GM18868 (cell line): ENCODE data around the gene KRTAP10-11.
"Not testable (repeated sequence)": the region's sequence is repeated elsewhere in the genome, so short reads cannot be mapped to it uniquely, and the experiment has no call there.

Experiments
- ATAC-seq: cut with Tn5 transposase; IDR thresholded peaks from one replicate; pipeline ENCODE4 v1.9.1; 2021; ENCODE audit warnings: mild to moderate bottlenecking, moderate library complexity; ENCODE audit not compliant: unreplicated experiment

KRTAP10-11 gene

DNA sequence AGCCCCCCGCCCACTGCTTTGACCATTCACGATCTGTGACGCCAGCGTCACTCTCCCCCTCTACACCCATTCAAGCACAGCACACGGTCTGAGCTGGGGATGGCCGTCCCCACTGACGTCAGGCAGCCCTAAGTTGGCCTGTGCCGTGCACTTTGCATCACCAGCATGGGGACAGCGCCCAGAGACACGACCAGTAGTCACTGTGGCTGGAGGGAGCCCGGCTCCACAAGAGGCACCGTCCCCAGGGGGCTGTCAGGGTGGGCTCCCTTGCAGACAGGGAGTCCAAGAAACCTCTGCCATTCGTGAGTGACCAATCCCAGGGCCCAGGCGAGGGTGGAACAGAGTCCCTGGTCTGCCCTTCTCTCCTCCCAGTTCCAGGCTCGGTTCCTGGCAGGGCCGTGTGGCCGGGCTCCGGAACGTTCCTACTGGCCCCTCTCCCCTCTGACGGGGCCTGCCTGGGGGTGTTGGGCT, 32.0 kb upstream of the KRTAP10-11 start:
- no peak for ATAC-seq

DNA sequence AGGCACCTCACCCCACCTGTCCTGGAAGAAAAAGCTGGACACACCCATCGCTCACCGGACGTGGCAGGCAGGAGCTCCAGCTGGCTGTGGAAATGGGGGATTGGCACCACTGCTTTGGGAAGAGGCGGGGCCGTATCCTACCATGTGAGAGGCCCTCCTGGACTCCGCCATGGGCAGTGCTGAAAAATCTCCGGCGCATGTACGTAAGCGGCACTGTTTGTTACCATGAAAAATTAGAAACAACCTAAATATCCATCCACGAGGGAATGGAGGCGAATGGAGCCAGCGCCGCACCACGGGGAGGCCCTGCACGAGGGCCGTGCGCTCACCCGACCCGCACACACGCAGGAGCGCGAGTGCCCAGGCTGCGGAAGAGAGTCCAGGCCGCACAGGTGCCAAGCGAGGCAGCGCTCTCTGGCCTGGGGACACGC, 31.2 kb upstream of the KRTAP10-11 start:
- ATAC-seq: no peak

GRCh38 chr21:44615466-44615865, 30.7 kb upstream of the KRTAP10-11 start:
- ATAC-seq: no peak

DNA sequence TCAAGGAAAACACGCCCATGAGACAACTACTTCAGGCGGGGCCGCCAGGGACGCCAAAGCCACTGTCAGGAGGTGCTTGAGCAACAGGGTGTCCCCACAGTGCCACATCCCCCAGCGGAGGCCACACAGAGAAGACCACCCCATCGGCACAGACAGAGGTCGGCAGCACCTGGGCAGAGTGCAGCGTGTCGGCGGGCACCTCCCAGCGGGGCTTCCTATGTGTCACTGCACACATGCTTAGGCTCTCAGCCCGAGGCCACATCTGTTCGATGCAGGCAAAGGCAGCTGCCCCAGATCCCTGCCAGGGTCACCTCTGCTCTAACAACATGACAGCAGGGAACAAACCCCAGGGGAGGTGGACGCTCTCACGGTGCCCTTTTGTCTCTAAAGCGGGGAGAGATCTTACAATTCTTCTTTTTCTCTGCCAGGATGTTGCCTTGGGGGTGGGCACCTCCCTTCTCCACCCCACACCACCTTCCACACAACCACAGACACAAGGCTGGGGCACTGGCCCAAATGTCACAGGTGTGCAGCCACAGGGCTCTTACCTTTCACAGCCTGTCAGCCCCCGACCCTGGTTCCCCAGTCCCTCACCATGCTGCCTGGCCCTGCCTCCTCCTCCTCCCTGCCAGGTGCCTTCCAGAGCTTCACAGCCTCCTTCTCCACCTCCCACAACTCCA, 30.2 kb upstream of the KRTAP10-11 start:
- no peak for ATAC-seq

GRCh38 chr21:44616591-44616926, 29.7 kb upstream of the KRTAP10-11 start:
- ATAC-seq: no peak

- no peak for ATAC-seq
These were observed 29.1 kb upstream of the KRTAP10-11 start for GRCh38 chr21:44617071-44617501.

DNA sequence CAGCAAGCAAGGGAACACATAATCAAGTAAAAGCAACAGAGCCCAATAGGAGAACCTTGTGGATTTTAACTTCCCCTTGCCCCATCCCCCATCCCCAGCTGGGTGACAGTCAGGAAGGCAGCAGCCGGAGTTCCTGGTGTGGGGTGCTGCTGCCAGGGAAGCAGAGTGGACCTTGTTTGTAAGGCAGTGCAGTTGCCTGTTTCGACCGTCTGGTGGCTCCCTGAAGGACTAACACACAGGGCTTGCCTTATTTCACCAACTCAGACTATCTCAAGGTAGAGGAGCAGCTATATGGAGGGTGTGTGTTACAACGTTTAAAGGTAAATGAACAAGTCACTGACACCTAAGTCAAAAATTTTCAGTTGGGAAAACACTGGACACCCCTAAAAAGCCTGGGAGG, 27.7 kb upstream of the KRTAP10-11 start:
- ATAC-seq: no peak

GRCh38 chr21:44618909-44619308, 27.3 kb upstream of the KRTAP10-11 start:
- no peak for ATAC-seq

- no peak for ATAC-seq
These were observed 26.3 kb upstream of the KRTAP10-11 start for GRCh38 chr21:44619886-44620285.

DNA sequence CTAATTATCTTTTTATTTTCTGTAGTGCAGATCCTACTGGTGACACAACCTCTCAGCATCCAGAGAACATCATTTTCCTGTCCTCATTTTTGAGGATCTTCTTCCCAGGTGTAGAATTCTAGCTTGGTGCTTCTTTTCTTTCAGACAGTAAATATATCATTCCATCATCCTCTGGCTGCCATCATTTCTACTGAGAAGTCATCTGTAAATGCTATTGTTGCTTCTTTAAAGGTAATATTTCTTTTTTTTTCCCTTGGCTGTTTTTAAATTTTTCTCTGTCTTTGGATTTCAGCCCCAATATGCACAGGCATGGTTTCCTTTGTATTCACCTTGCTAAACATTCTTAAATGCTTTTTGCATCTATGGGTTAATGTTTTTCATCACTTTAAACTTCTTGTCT, 22.6 kb upstream of the KRTAP10-11 start:
- ATAC-seq: no peak

GRCh38 chr21:44625756-44626155, 20.5 kb upstream of the KRTAP10-11 start:
- no peak for ATAC-seq

GRCh38 chr21:44626262-44626661, 20.0 kb upstream of the KRTAP10-11 start:
- no peak for ATAC-seq

DNA sequence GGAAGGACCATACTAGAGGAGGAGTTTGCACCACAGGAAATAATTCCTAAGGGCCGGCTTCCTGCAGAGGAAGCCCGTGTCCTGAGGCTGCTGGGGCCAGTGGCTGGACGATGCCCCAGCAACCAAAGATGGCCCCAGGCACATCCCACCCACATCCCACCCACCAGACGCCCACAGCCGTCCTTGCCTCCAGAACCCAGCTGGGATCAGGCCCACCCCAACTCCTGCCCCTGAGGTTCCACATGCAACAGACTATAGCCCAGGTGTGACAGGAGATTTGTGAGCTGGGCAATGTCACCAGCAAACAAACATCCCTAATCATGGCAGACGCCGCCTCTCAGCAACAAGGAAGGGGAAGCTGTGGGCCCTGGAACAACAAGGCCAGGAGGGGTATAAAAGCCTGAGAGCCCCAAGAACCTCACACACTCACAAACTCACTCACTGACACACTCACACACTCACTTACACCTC, 19.5 kb upstream of the KRTAP10-11 start, which contains the start of gene KRTAP10-9:
Gene KRTAP10-9 (plus strand): TSS at position 421 of the 471 bp plus-strand sequence. CDS start 79 bp downstream, outside the sequence.
- no peak for ATAC-seq

DNA sequence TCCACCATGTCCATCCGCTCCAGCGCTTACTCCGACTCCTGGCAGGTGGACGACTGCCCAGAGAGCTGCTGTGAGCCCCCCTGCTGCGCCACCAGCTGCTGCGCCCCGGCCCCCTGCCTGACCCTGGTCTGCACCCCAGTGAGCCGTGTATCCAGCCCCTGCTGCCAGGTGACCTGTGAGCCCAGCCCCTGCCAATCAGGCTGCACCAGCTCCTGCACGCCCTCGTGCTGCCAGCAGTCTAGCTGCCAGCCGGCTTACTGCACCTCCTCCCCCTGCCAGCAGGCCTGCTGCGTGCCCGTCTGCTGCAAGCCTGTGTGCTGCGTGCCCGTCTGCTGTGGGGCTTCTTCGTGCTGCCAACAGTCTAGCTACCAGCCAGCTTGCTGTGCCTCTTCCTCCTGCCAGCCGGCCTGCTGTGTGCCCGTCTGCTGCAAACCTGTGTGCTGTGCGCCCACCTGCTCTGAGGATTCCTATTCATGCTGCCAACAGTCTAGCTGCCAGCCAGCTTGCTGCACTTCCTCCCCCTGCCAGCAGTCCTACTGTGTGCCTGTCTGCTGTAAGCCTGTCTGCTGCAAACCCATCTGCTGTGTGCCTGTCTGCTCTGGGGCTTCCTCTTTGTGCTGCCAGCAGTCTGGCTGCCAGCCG, 18.9 kb upstream of the KRTAP10-11 start:
- not testable (repeated sequence) for ATAC-seq

- ATAC-seq: not testable (repeated sequence)
These were observed 18.4 kb upstream of the KRTAP10-11 start for GRCh38 chr21:44627831-44628233.

- no peak for ATAC-seq
These were observed 17.4 kb upstream of the KRTAP10-11 start for GRCh38 chr21:44628707-44629391.

DNA sequence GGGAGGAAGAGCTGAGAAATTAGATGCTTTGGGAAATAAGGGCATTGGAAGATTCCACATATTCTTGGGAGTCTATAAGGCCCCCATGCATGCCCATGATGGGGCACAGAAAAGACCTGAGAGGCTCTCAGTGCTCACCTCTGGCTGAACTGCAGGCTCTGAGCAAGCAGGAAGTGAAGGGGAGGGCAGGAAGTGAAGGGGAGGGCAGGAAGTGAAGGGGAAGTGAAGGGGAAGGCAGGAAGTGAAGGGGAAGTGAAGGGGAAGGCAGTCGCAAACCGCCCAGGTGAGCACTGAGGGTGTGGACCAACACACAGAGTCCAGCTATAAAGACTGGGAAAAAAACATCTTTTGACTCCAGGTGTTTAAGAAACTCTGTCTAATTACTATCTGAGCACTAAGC, 15.8 kb upstream of the KRTAP10-11 start:
- no peak for ATAC-seq

DNA sequence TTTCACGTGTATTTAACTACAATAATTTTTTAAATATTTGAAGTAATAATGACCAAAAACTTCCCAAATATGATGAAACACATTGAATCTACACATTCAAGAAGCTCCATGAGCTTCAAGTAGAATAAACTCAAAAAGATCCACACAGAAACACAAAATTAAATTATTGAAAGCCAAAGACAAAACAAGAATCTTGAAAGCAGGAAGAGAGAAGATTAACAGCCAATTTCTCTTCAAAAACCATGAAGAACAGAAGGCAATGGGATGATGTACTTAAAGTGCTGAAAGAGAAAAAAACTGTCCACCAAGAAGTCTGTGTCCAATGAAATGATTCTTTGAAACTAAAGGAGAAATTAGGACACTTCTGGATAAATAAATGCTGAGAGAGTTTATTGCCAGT, 14.1 kb upstream of the KRTAP10-11 start:
- ATAC-seq: no peak

DNA sequence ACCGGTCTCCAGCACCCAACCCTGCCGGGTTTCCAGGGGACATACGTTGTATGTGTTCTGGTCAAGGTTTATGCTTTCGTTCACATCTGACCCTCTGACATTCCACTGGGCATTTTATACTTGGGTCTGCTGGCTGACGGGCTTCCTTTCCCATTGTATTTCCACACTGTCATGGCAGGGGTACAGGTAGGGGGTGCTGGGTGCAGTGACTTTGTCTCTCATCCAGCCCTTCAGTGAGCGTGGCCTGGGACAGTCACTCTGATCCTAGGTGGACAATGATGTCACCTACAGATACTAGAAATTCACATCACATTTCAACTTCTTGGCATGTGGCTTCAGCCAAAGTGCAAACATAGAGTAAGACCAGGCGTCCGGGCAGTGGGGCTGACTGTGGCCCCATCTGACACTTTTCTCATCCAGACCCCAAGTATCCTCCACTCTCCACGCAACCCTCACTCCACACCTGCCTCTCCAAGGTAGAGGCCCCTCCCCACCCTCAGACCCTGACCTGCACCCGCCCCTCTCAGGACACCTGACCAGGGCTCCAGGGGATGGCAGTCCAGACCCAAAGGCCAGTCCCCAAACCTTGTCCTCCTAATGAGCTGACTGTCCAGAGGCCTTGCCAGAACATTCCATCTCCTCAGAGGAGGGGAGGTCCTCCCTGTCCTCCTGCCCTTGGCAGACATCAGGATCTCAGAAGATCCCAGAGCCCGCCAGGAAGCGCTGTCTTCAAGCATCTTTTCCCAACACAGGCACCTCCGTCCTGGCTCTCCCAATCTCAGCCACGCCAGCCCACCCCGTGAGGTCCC, 9.8 kb upstream of the KRTAP10-11 start:
- no peak for ATAC-seq

DNA sequence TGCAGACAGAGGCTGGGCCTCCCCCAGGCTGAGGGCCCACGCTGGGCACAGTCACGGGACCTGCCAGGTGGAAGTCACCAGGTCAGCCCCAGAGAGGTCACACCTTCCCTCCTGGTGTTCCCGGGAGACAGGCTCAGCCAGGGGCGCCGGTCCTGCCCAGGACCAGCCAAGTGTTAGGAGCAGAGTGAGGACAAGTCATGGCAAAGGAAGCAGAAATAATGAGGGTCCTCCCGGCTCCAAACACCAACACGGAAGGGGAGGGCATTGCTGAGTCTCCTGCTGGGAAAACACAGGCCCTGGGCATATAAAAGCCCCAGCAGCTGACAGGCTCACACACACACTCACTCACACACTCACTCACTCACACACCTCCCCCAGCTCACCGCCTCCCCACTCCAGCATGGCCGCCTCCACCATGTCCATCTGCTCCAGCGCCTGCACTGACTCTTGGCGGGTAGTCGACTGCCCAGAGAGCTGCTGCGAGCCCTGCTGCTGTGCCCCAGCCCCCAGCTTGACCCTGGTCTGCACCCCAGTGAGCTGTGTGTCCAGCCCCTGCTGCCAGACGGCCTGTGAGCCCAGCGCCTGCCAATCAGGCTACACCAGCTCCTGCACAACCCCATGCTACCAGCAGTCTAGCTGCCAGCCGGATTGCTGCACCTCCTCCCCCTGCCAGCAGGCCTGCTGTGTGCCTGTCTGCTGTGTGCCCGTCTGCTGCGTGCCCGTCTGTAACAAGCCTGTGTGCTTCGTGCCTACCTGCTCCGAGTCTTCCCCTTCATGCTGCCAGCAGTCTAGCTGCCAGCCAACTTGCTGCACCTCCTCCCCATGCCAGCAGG, 9.0 kb upstream of the KRTAP10-11 start, which contains the start of gene KRTAP10-10:
Gene KRTAP10-10 (plus strand): TSS at position 339 of the 833 bp plus-strand sequence. CDS start 62 bp downstream, at position 401.
- ATAC-seq: no peak
